K562 (cell line): ENCODE data around the gene TMEM225B. TPM values are rescaled to one million over a fixed set of nuclear protein-coding genes. Genes with fewer than 3 reads are reported as not detected.

ENCODE experiments used
- ARHGAP35 ChIP-seq: fragments of 450-650 bp; IDR thresholded peaks from 2 replicates; pipeline ENCODE4 v1.6.1; 2018; ENCODE audit not compliant: partially characterized antibody
- ATF1 ChIP-seq, 2 experiments: fragments of 450-650 bp in 1 of 2; IDR thresholded peaks; 2 replicates each; pipeline ENCODE4 v1.6.1; 2016; ENCODE audit warnings: missing compliant biosample characterization in 1 of 2, missing genetic modification characterization in 1 of 2
- CCNT2 ChIP-seq: IDR thresholded peaks from 2 replicates; pipeline ENCODE4 v1.6.1; 2011; ENCODE audit warnings: borderline replicate concordance, low read depth, mild to moderate bottlenecking, moderate library complexity, mixed read lengths, low read length; ENCODE audit not compliant: insufficient read length; ENCODE audit errors: extremely low read depth
- ERF ChIP-seq: fragments of 450-650 bp; formaldehyde crosslinking; IDR thresholded peaks from 2 replicates; pipeline ENCODE4 v1.4.0; 2020; ENCODE audit warnings: mild to moderate bottlenecking, mixed read lengths
- HDAC1 ChIP-seq, 2 experiments: fragments of 450-650 bp; IDR thresholded peaks; 2 replicates each; pipeline ENCODE4 v1.6.1; 2016 to 2017; ENCODE audit warnings: inconsistent platforms in 1 of 2, mild to moderate bottlenecking in 1 of 2, moderate library complexity in 1 of 2
- HMG20A ChIP-seq: fragments of 450-650 bp; formaldehyde crosslinking; conservative IDR thresholded peaks from 2 replicates; pipeline ENCODE4 v1.4.0; 2020; ENCODE audit warnings: mild to moderate bottlenecking, mixed read lengths
- JUND ChIP-seq, 2 experiments: IDR thresholded peaks; 2 replicates in 1 of 2; 3 replicates in 1 of 2; pipeline ENCODE4 v1.6.1; 2011; ENCODE audit warnings: borderline replicate concordance in 2 of 2, low read depth in 2 of 2, low read length in 2 of 2, improper control_type of control experiment in 1 of 2, missing biosample characterization in 1 of 2, missing genetic modification characterization in 1 of 2, missing genetic modification reagents in 1 of 2
- MCM7 ChIP-seq, 2 experiments: fragments of 450-650 bp; IDR thresholded peaks; 2 replicates each; pipeline ENCODE4 v1.6.1; 2016 to 2018
- MTA3 ChIP-seq: fragments of 450-650 bp; formaldehyde crosslinking; IDR thresholded peaks from 2 replicates; pipeline ENCODE4 v1.6.1; 2017; ENCODE audit warnings: mild to moderate bottlenecking, borderline replicate concordance
- MYC ChIP-seq, 2 experiments: fragments of 250-450 bp in 1 of 2; sonication (Bioruptor Pico) in 1 of 2; IDR thresholded peaks; 2 replicates each; pipeline versions ENCODE4 v1.5.1 to v1.6.1; 2012 to 2021; ENCODE audit warnings: low read depth in 2 of 2, borderline replicate concordance in 1 of 2, improper control_type of control experiment in 1 of 2, low read length in 1 of 2, mild to moderate bottlenecking in 1 of 2, moderate library complexity in 1 of 2
- NCOR1 ChIP-seq: fragments of 450-650 bp; IDR thresholded peaks from 2 replicates; pipeline ENCODE4 v1.6.1; 2016; ENCODE audit warnings: mild to moderate bottlenecking, moderate library complexity
- NR4A1 ChIP-seq, 2 experiments: fragments of 250-450 bp in 1 of 2; fragments of 450-650 bp in 1 of 2; sonication (Bioruptor Pico) in 1 of 2; IDR thresholded peaks; 2 replicates each; pipeline versions ENCODE4 v1.4.0 to v1.6.1; 2016 to 2020; ENCODE audit warnings: mild to moderate bottlenecking in 2 of 2, missing compliant biosample characterization in 1 of 2, missing genetic modification characterization in 1 of 2, moderate library complexity in 1 of 2
- RBFOX2 ChIP-seq: fragments of 200-400 bp; formaldehyde crosslinking; IDR thresholded peaks from 2 replicates; pipeline ENCODE4 v1.6.1; 2017; ENCODE audit warnings: low read depth, mild to moderate bottlenecking, low read length, moderate library complexity
- RBM17 ChIP-seq: fragments of 200-400 bp; formaldehyde crosslinking; IDR thresholded peaks from 2 replicates; pipeline ENCODE4 v1.6.1; 2017; ENCODE audit warnings: low read depth, mild to moderate bottlenecking, low read length, borderline replicate concordance
- SAFB ChIP-seq: fragments of 200-400 bp; formaldehyde crosslinking; IDR thresholded peaks from 2 replicates; pipeline ENCODE4 v1.6.1; 2017; ENCODE audit warnings: low read depth, low read length, borderline replicate concordance
- SOX6 ChIP-seq: fragments of 450-650 bp; IDR thresholded peaks from 2 replicates; pipeline ENCODE4 v1.6.1; 2014; ENCODE audit warnings: mild to moderate bottlenecking
- TBP ChIP-seq: optimal IDR thresholded peaks from 2 replicates; pipeline ENCODE3; 2011; ENCODE audit warnings: low read depth, low read length, improper control_type of control experiment
- TCF15 ChIP-seq: fragments of 250-450 bp; sonication (Bioruptor Pico); IDR thresholded peaks from 2 replicates; pipeline ENCODE4 v1.8.0; 2022; ENCODE audit warnings: moderate library complexity, mild to moderate bottlenecking, inconsistent platforms
- ZNF717 ChIP-seq: fragments of 250-450 bp; sonication (Bioruptor Pico); IDR thresholded peaks from 2 replicates; pipeline ENCODE4 v1.5.0; 2021
- polyA plus RNA-seq, 8 experiments: library from polyadenylated mRNA; depleted of rRNA in 4 of 8; stranded (reverse) in 5 of 8; unstranded in 3 of 8; fragments of >200 nt; fragmentation: Nextera tagmentation in 2 of 8; fragmentation: Illumina TruSeq in 1 of 8; extraction: Ambion mirVana in 2 of 8; extraction: Trizol in 1 of 8; gene quantifications; 2 replicates each; pipeline versions ENCODE4 v1.2.1 to v1.2.3, GENCODE V29; 2011 to 2014; ENCODE audit warnings: inconsistent platforms in 1 of 8, missing spikeins in 1 of 8
- total RNA-seq, 7 experiments: library from RNA; depleted of rRNA in 6 of 7; stranded (reverse); fragments of >200 nt in 6 of 7; fragmentation: Illumina TruSeq in 2 of 7; extraction: Trizol in 2 of 7; gene quantifications; 2 replicates each; pipeline versions ENCODE4 v1.2.1 to v1.2.3, GENCODE V29; 2011 to 2021; ENCODE audit warnings: low replicate concordance in 1 of 7
- TF ChIP-seq, protein P1 (sequence below), 2 experiments: fragments of 200-800 bp in 1 of 2; sonication (Bioruptor generic) in 1 of 2; sonication (generic) in 1 of 2; formaldehyde crosslinking in 1 of 2; IDR thresholded peaks in 1 of 2; conservative IDR thresholded peaks in 1 of 2; 2 replicates each; pipeline versions ENCODE4 v1.5.0 to v1.6.1; 2016 to 2020; ENCODE audit warnings: missing compliant biosample characterization in 1 of 2, missing genetic modification characterization in 1 of 2, missing genetic modification reagents in 1 of 2
- TF ChIP-seq, protein P2 (sequence below): sonication (generic); formaldehyde crosslinking; IDR thresholded peaks from 2 replicates; pipeline ENCODE4 v1.8.0; 2022; ENCODE audit warnings: mild to moderate bottlenecking, missing genetic modification reagents, borderline replicate concordance

TMEM225B gene
- total and polyA plus RNA-seq, 9 of the 15 experiments (the other 6 are each of a cell fraction or from before 2014, with no cell fraction given): 0.08 to 0.73 (median 0.56) TPM

DNA sequence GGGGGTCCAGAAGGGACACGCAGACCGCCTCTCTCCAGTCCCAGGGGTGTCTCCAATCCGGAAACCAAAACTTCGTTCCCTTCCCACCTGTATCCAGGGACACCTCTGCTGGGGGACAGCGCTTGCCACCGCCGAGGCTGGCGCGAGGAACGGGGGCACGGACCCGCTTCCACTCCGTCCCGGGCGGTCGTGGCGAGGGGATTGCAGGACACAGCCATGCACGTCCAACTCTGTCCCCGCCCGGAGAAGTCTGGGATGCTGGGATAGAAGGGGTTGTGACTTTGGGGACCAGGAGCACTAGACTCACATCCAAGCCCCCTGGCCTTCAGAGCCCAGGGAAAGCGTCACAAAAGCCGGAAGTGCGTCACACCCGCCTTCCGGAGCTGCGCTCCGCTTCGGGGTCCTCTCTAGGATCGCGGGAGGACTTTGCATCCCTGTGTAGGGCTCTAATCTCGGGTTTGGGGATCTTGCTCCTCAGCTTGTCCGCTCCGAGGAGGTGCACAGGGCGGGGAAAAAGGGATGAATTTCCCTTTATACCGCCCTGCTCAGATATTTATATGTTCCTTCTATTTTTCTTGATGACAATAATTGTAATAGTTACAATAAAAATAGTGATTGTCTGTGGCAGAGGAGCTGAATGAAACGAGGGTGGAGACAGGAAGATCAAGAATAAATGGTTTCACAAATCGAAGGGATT lies 46.2 kb upstream of the TMEM225B start, which contains the start of gene FAM200A (continued):
- TF ChIP-seq ATF1 (CRISPR knock-in tag; IDR thresholded peaks at IDR 0.05) (peak; percentile 83), ATF1 (tag; IDR thresholded peaks at IDR 0.05) (peak; percentile 99), MYC (IDR thresholded peaks at IDR 0.05; ENCODE audit: low read depth, low read length) (peak; percentile 59; the same call in 1 of the 2 replicates), MYC (CRISPR knock-in tag; IDR thresholded peaks at IDR 0.05; ENCODE audit: borderline replicate concordance, low read depth) (peak; percentile 63; the same call in 1 of the 2 replicates), SAFB (no peak), NR4A1 (CRISPR knock-in tag; IDR thresholded peaks at IDR 0.05) (no peak), NR4A1 (tag; IDR thresholded peaks at IDR 0.05) (0 out of 2 replicates have a peak, but pooled peaks have one; percentile 52), RBFOX2 (peak; percentile 80), MTA3 (peak; percentile 98), MCM7 (IDR thresholded peaks at IDR 0.05) (no peak), ARHGAP35 (no peak), TBP (peak; percentile 69), SOX6 (peak; percentile 66), ERF (CRISPR knock-in tag) (peak; percentile 80; the same call in 1 of the 2 replicates), JUND (IDR thresholded peaks at IDR 0.05; ENCODE audit: borderline replicate concordance, low read depth, low read length) (peak; percentile 64; the same call in 1 of the 2 replicates), JUND (tag; IDR thresholded peaks at IDR 0.05; ENCODE audit: borderline replicate concordance, low read depth, low read length) (no peak; the same call in 2 of the 3 replicates), NCOR1 (peak; percentile 37; the same call in 1 of the 2 replicates), HMG20A (no peak), ZNF717 (CRISPR knock-in tag) (no peak), HDAC1 (IDR thresholded peaks at IDR 0.05) (peak in 1 of 2 experiments; percentile 66; a peak in 2 of 4 replicates), CCNT2 (no peak), TCF15 (CRISPR knock-in tag) (no peak), RBM17 (no peak)
- TF ChIP-seq, protein P1, sequence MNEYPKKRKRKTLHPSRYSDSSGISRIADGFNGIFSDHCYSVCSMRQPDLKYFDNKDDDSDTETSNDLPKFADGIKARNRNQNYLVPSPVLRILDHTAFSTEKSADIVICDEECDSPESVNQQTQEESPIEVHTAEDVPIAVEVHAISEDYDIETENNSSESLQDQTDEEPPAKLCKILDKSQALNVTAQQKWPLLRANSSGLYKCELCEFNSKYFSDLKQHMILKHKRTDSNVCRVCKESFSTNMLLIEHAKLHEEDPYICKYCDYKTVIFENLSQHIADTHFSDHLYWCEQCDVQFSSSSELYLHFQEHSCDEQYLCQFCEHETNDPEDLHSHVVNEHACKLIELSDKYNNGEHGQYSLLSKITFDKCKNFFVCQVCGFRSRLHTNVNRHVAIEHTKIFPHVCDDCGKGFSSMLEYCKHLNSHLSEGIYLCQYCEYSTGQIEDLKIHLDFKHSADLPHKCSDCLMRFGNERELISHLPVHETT (CRISPR knock-in tag; conservative IDR thresholded peaks at IDR 0.05 in 1 of 2, IDR thresholded peaks at IDR 0.05 in 1 of 2): peak in 1 of 2 experiments; percentile 65; a peak in 1 of 4 replicates
- TF ChIP-seq, protein P2, sequence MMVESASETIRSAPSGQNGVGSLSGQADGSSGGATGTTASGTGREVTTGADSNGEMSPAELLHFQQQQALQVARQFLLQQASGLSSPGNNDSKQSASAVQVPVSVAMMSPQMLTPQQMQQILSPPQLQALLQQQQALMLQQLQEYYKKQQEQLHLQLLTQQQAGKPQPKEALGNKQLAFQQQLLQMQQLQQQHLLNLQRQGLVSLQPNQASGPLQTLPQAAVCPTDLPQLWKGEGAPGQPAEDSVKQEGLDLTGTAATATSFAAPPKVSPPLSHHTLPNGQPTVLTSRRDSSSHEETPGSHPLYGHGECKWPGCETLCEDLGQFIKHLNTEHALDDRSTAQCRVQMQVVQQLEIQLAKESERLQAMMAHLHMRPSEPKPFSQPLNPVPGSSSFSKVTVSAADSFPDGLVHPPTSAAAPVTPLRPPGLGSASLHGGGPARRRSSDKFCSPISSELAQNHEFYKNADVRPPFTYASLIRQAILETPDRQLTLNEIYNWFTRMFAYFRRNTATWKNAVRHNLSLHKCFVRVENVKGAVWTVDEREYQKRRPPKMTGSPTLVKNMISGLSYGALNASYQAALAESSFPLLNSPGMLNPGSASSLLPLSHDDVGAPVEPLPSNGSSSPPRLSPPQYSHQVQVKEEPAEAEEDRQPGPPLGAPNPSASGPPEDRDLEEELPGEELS (CRISPR knock-in tag): 0 out of 2 replicates have a peak, but pooled peaks have one; percentile 64
